HEK293 (cell line): ENCODE measurements around the gene KLK1.

Experiments
- CTCF ChIA-PET: fragments of 350-600 bp; formaldehyde crosslinking; extraction: SDS; loops from one replicate; lab custom pipeline; 2021; ENCODE audit warnings: antibody characterized with exemption; lab: Yijun Ruan, JAX
- POLR2A ChIA-PET: fragments of 300-600 bp; formaldehyde crosslinking; extraction: SDS; loops from one replicate; lab custom pipeline; 2020; ENCODE audit warnings: antibody characterized with exemption, inconsistent platforms; lab: Yijun Ruan, JAX
- H3K27ac ChIP-seq: fragments of 200-500 bp; sonication (Bioruptor generic); 2 replicates; pipeline ENCODE4 v1.5.1; 2014; ENCODE audit warnings: low read depth, low read length, control low read depth, inconsistent platforms; ENCODE audit errors: extremely low read depth
- H3K36me3 ChIP-seq, 2 experiments: fragments of 200-500 bp in 1 of 2; sonication (Bioruptor generic) in 1 of 2; 1 replicate in 1 of 2; 2 replicates in 1 of 2; pipeline ENCODE4 v1.5.1; 2014 to 2017; ENCODE audit warnings: inconsistent platforms in 2 of 2, low read length in 2 of 2; ENCODE audit not compliant: control insufficient read depth in 2 of 2, insufficient read depth in 1 of 2
- H3K4me1 ChIP-seq: fragments of 200-500 bp; sonication (Bioruptor generic); 2 replicates; pipeline ENCODE4 v1.5.1; 2014; ENCODE audit warnings: mild to moderate bottlenecking, low read length, inconsistent platforms; ENCODE audit not compliant: control insufficient read depth, insufficient read depth
- H3K4me3 ChIP-seq: 2 replicates; pipeline ENCODE4 v1.5.1; 2011; ENCODE audit warnings: low read depth, mild to moderate bottlenecking, control low read depth, low read length, moderate library complexity
- H3K9me3 ChIP-seq: fragments of 200-500 bp; sonication (Bioruptor generic); 2 replicates; pipeline ENCODE4 v1.5.1; 2014; ENCODE audit warnings: low read depth, low read length, inconsistent platforms; ENCODE audit not compliant: control insufficient read depth, insufficient read depth
- KLF8 ChIP-seq: fragments of 450-650 bp; formaldehyde crosslinking; IDR thresholded peaks from 2 replicates; pipeline ENCODE4 v1.5.1; 2016; ENCODE audit warnings: missing biosample characterization, missing genetic modification characterization
- REPIN1 ChIP-seq: fragments of 450-650 bp; formaldehyde crosslinking; IDR thresholded peaks from 2 replicates; pipeline ENCODE4 v1.5.1; 2017; ENCODE audit warnings: missing biosample characterization, missing genetic modification characterization, low read depth
- ZNF121 ChIP-seq: fragments of 450-650 bp; formaldehyde crosslinking; IDR thresholded peaks from 2 replicates; pipeline ENCODE4 v1.5.1; 2016; ENCODE audit warnings: missing biosample characterization, missing genetic modification characterization
- ZNF223 ChIP-seq: fragments of 450-650 bp; formaldehyde crosslinking; IDR thresholded peaks from 2 replicates; pipeline ENCODE4 v1.5.1; 2016; ENCODE audit warnings: missing biosample characterization, missing genetic modification characterization
- ZNF24 ChIP-seq: fragments of 450-650 bp; formaldehyde crosslinking; IDR thresholded peaks from 2 replicates; pipeline ENCODE4 v1.5.1; 2016; ENCODE audit warnings: missing biosample characterization, missing genetic modification characterization
- ZNF394 ChIP-seq: fragments of 450-650 bp; formaldehyde crosslinking; IDR thresholded peaks from 2 replicates; pipeline ENCODE4 v1.5.1; 2016; ENCODE audit warnings: missing biosample characterization, missing genetic modification characterization, mild to moderate bottlenecking, moderate library complexity, borderline replicate concordance
- ZNF548 ChIP-seq: fragments of 450-650 bp; formaldehyde crosslinking; IDR thresholded peaks from 2 replicates; pipeline ENCODE4 v1.5.1; 2016; ENCODE audit warnings: missing biosample characterization, missing genetic modification characterization
- ZNF571 ChIP-seq: fragments of 450-650 bp; formaldehyde crosslinking; IDR thresholded peaks from 2 replicates; pipeline ENCODE4 v1.5.0; 2017; ENCODE audit warnings: missing biosample characterization, missing genetic modification characterization
- ZNF777 ChIP-seq: fragments of 450-650 bp; formaldehyde crosslinking; IDR thresholded peaks from 2 replicates; pipeline ENCODE4 v1.5.1; 2017; ENCODE audit warnings: missing biosample characterization, missing genetic modification characterization, borderline replicate concordance
- ZNF785 ChIP-seq: fragments of 450-650 bp; formaldehyde crosslinking; IDR thresholded peaks from 2 replicates; pipeline ENCODE4 v1.5.1; 2016; ENCODE audit warnings: missing biosample characterization, missing genetic modification characterization
- ZNF792 ChIP-seq: fragments of 450-650 bp; formaldehyde crosslinking; IDR thresholded peaks from 2 replicates; pipeline ENCODE4 v1.5.1; 2016; ENCODE audit warnings: missing biosample characterization, missing genetic modification characterization
- ZSCAN23 ChIP-seq: fragments of 450-650 bp; formaldehyde crosslinking; IDR thresholded peaks from 2 replicates; pipeline ENCODE4 v1.5.1; 2016; ENCODE audit warnings: missing biosample characterization, missing genetic modification characterization
- TF ChIP-seq, protein P1 (sequence below): fragments of 450-650 bp; formaldehyde crosslinking; IDR thresholded peaks from 2 replicates; pipeline ENCODE4 v1.5.1; 2016; ENCODE audit warnings: missing biosample characterization, missing genetic modification characterization
- TF ChIP-seq, protein P2 (sequence below): fragments of 450-650 bp; formaldehyde crosslinking; IDR thresholded peaks from 2 replicates; pipeline ENCODE4 v1.5.1; 2016; ENCODE audit warnings: missing biosample characterization, missing genetic modification characterization
- TF ChIP-seq, protein P3 (sequence below): fragments of 450-650 bp; IDR thresholded peaks from 2 replicates; pipeline ENCODE4 v1.5.1; 2018; ENCODE audit warnings: missing biosample characterization, mild to moderate bottlenecking, missing genetic modification characterization
- TF ChIP-seq, protein P4 (sequence below): fragments of 450-650 bp; formaldehyde crosslinking; IDR thresholded peaks from 2 replicates; pipeline ENCODE4 v1.5.1; 2016; ENCODE audit warnings: missing biosample characterization, missing genetic modification characterization, borderline replicate concordance
- TF ChIP-seq, protein P5 (sequence below): fragments of 450-650 bp; formaldehyde crosslinking; IDR thresholded peaks from 2 replicates; pipeline ENCODE4 v1.5.1; 2017; ENCODE audit warnings: missing biosample characterization, missing genetic modification characterization
- TF ChIP-seq, protein P6 (sequence below): fragments of 450-650 bp; formaldehyde crosslinking; IDR thresholded peaks from 2 replicates; pipeline ENCODE4 v1.5.1; 2017; ENCODE audit warnings: missing biosample characterization, missing genetic modification characterization

KLK1 gene

DNA sequence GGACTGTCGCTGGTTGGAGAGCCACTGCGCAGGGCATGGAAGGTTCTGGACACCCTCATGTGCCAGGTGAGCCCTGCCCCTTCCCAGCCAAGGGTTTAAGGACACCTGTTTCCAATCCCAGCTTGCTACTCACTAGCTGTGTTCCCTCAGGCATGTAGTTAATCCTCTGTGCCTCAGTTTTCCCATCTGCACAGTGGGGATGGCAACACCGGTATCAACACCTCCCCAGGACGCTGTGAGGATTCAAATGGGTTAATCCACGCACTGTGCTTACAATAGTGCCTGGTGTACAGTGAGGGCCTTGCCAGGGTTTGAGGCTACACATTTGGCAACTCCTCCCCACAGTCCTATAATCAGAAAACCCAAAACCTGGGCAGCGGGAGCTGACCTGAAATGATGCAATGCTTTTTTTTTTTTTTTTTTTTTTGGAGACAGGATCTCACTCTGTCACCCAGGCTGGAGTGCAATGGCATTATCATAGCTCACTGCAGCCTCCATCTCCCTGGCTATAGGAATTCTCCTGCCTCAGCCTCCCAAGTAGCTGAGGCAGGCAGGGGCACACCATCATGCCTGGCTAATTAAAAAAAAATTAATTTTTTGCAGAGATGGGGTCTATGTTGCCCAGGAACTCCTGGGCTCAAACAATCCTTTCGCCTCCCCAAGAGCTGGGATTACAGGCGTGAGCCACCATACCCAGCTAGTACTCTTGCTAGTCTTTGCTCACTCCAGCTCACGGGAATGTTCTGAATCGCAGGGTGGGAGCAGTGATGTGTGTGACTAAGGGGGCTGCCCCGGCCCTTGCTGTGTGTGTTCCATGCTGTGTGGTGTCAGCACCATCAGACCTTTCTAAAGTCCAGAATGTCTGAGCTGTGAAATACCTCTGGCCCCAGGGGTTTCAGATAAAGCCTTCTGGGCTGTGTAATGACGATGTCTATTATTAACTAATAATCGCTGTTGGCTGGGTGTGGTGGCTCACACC is 31.0 kb downstream of the KLK1 start:
- Histone ChIP-seq H3K27ac (no peak overlapping the region), H3K4me1 (peaks cover 4% of the 10 kb centered on the region; the same call in 1 of the 2 replicates), H3K36me3 (peaks cover 6 to 25% of the 10 kb centered on the region in 2 experiments; a peak in 2 of 3 replicates), H3K4me3 (no peak overlapping the region), H3K9me3 (no peaks in the 10 kb centered on the region)
- TF ChIP-seq KLF8 (tag by site-specific recombination) (0 out of 2 replicates have a peak, but pooled peaks have one; percentile 26), ZNF571 (tag by site-specific recombination) (no peak), ZSCAN23 (tag by site-specific recombination) (no peak), ZNF121 (tag by site-specific recombination) (no peak), ZNF223 (tag by site-specific recombination) (no peak), ZNF785 (tag by site-specific recombination) (peak; percentile 20; the same call in 1 of the 2 replicates), ZNF548 (no peak), ZNF24 (peak; percentile 36; the same call in 1 of the 2 replicates), ZNF792 (no peak), ZNF394 (tag by site-specific recombination) (0 out of 2 replicates have a peak, but pooled peaks have one; percentile 9), ZNF777 (tag by site-specific recombination) (no peak)
- TF ChIP-seq, protein P1, sequence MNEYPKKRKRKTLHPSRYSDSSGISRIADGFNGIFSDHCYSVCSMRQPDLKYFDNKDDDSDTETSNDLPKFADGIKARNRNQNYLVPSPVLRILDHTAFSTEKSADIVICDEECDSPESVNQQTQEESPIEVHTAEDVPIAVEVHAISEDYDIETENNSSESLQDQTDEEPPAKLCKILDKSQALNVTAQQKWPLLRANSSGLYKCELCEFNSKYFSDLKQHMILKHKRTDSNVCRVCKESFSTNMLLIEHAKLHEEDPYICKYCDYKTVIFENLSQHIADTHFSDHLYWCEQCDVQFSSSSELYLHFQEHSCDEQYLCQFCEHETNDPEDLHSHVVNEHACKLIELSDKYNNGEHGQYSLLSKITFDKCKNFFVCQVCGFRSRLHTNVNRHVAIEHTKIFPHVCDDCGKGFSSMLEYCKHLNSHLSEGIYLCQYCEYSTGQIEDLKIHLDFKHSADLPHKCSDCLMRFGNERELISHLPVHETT = 0 out of 2 replicates have a peak, but pooled peaks have one; percentile 15
- TF ChIP-seq, protein P2, sequence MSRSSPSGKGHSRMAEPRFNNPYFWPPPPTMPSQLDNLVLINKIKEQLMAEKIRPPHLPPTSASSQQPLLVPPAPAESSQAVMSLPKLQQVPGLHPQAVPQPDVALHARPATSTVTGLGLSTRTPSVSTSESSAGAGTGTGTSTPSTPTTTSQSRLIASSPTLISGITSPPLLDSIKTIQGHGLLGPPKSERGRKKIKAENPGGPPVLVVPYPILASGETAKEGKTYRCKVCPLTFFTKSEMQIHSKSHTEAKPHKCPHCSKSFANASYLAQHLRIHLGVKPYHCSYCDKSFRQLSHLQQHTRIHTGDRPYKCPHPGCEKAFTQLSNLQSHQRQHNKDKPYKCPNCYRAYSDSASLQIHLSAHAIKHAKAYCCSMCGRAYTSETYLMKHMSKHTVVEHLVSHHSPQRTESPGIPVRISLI = peak; percentile 73
- TF ChIP-seq, protein P3, sequence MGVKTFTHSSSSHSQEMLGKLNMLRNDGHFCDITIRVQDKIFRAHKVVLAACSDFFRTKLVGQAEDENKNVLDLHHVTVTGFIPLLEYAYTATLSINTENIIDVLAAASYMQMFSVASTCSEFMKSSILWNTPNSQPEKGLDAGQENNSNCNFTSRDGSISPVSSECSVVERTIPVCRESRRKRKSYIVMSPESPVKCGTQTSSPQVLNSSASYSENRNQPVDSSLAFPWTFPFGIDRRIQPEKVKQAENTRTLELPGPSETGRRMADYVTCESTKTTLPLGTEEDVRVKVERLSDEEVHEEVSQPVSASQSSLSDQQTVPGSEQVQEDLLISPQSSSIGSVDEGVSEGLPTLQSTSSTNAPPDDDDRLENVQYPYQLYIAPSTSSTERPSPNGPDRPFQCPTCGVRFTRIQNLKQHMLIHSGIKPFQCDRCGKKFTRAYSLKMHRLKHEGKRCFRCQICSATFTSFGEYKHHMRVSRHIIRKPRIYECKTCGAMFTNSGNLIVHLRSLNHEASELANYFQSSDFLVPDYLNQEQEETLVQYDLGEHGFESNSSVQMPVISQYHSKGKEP (tag by site-specific recombination) = no peak
- ChIA-PET CTCF (interaction anchor here (0.5 to 9.4 kb wide), 8 partner anchors 9 to 255 kb away, joined by 3 to 79 read pairs (median 4); no protein-coding TSS in a partner anchor), POLR2A (interaction anchor here (0.6 to 7.9 kb wide), 7 partner anchors 10 to 226 kb away, joined by 3 to 85 read pairs (median 6); no protein-coding TSS in a partner anchor)

DNA sequence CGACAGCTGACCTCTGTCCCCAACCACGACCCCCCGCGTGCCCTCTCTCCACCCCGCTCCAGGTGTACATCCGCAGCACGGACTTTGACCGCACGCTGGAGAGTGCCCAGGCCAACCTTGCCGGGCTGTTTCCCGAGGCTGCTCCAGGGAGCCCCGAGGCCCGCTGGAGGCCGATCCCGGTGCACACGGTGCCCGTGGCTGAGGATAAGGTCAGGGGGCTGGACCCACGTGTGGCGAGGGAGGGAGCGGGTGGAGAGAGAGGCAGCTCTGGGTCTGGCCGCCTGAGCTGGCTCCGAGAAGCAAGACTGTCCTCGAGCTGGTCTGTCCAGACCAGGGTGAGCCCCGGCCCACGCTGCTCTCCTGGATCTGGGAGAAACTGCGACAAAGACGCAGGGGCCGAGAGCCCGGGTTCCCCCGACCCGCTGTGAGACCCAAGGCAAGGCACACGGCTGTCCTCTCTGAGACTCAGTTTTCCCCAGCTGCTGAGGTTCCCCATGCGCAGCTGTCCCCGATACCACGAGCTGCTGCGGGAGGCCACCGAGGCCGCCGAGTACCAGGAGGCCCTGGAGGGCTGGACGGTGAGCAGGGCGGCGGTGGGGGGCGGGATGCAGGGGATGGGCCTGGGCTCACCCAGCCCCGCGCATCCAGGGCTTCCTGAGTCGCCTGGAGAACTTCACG is 31.9 kb downstream of the KLK1 start:
- no peak for TF ChIP-seq REPIN1 (tag by site-specific recombination)
- TF ChIP-seq, protein P4, sequence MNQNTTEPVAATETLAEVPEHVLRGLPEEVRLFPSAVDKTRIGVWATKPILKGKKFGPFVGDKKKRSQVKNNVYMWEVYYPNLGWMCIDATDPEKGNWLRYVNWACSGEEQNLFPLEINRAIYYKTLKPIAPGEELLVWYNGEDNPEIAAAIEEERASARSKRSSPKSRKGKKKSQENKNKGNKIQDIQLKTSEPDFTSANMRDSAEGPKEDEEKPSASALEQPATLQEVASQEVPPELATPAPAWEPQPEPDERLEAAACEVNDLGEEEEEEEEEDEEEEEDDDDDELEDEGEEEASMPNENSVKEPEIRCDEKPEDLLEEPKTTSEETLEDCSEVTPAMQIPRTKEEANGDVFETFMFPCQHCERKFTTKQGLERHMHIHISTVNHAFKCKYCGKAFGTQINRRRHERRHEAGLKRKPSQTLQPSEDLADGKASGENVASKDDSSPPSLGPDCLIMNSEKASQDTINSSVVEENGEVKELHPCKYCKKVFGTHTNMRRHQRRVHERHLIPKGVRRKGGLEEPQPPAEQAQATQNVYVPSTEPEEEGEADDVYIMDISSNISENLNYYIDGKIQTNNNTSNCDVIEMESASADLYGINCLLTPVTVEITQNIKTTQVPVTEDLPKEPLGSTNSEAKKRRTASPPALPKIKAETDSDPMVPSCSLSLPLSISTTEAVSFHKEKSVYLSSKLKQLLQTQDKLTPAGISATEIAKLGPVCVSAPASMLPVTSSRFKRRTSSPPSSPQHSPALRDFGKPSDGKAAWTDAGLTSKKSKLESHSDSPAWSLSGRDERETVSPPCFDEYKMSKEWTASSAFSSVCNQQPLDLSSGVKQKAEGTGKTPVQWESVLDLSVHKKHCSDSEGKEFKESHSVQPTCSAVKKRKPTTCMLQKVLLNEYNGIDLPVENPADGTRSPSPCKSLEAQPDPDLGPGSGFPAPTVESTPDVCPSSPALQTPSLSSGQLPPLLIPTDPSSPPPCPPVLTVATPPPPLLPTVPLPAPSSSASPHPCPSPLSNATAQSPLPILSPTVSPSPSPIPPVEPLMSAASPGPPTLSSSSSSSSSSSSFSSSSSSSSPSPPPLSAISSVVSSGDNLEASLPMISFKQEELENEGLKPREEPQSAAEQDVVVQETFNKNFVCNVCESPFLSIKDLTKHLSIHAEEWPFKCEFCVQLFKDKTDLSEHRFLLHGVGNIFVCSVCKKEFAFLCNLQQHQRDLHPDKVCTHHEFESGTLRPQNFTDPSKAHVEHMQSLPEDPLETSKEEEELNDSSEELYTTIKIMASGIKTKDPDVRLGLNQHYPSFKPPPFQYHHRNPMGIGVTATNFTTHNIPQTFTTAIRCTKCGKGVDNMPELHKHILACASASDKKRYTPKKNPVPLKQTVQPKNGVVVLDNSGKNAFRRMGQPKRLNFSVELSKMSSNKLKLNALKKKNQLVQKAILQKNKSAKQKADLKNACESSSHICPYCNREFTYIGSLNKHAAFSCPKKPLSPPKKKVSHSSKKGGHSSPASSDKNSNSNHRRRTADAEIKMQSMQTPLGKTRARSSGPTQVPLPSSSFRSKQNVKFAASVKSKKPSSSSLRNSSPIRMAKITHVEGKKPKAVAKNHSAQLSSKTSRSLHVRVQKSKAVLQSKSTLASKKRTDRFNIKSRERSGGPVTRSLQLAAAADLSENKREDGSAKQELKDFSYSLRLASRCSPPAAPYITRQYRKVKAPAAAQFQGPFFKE (tag by site-specific recombination) = no peak
- TF ChIP-seq, protein P5, sequence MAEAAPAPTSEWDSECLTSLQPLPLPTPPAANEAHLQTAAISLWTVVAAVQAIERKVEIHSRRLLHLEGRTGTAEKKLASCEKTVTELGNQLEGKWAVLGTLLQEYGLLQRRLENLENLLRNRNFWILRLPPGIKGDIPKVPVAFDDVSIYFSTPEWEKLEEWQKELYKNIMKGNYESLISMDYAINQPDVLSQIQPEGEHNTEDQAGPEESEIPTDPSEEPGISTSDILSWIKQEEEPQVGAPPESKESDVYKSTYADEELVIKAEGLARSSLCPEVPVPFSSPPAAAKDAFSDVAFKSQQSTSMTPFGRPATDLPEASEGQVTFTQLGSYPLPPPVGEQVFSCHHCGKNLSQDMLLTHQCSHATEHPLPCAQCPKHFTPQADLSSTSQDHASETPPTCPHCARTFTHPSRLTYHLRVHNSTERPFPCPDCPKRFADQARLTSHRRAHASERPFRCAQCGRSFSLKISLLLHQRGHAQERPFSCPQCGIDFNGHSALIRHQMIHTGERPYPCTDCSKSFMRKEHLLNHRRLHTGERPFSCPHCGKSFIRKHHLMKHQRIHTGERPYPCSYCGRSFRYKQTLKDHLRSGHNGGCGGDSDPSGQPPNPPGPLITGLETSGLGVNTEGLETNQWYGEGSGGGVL = no peak
- TF ChIP-seq, protein P6, sequence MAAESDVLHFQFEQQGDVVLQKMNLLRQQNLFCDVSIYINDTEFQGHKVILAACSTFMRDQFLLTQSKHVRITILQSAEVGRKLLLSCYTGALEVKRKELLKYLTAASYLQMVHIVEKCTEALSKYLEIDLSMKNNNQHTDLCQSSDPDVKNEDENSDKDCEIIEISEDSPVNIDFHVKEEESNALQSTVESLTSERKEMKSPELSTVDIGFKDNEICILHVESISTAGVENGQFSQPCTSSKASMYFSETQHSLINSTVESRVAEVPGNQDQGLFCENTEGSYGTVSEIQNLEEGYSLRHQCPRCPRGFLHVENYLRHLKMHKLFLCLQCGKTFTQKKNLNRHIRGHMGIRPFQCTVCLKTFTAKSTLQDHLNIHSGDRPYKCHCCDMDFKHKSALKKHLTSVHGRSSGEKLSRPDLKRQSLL (tag by site-specific recombination) = peak; percentile 63; the same call in 1 of the 2 replicates
- POLR2A ChIA-PET = interaction anchor here (0.6 to 7.9 kb wide), 4 partner anchors 11 to 227 kb away, joined by 3 to 85 read pairs (median 5); no protein-coding TSS in a partner anchor
- Histone ChIP-seq H3K4me1 (peaks cover 4% of the 10 kb centered on the region; the same call in 1 of the 2 replicates), H3K4me3 (no peak overlapping the region), H3K36me3 (peaks cover 0 to 17% of the 10 kb centered on the region in 2 experiments; a peak in 1 of 3 replicates), H3K9me3 (no peaks in the 10 kb centered on the region), H3K27ac (no peak overlapping the region)
- CTCF ChIA-PET = interaction anchor here (0.6 to 9.4 kb wide), 4 partner anchors 8 to 184 kb away, joined by 3 to 79 read pairs (median 4); no protein-coding TSS in a partner anchor
